Muscle layer of colon (tissue), 2 donors: ENCODE results near the gene ST7.

Experiments used
- H3K27ac ChIP-seq: one replicate; pipeline ENCODE4 v1.7.0; 2013; ENCODE audit warnings: low read depth, mild to moderate bottlenecking, low read length, moderate library complexity
- H3K27me3 ChIP-seq, 2 donors: one replicate each; pipeline ENCODE4 v1.7.0; 2013; ENCODE audit warnings: low read length in 2 of 2, mild to moderate bottlenecking in 2 of 2; ENCODE audit not compliant: insufficient read depth in 2 of 2, control insufficient read depth in 1 of 2
- H3K36me3 ChIP-seq: one replicate; pipeline ENCODE4 v1.7.0; 2013; ENCODE audit warnings: mild to moderate bottlenecking, low read length; ENCODE audit not compliant: insufficient read depth
- H3K4me1 ChIP-seq: one replicate; pipeline ENCODE4 v1.7.0; 2013; ENCODE audit warnings: mild to moderate bottlenecking, low read length; ENCODE audit not compliant: insufficient read depth
- H3K4me3 ChIP-seq, 2 donors: one replicate each; pipeline ENCODE4 v1.7.0; 2013; ENCODE audit warnings: low read length in 2 of 2, low read depth in 1 of 2, mild to moderate bottlenecking in 1 of 2, moderate library complexity in 1 of 2
- H3K9ac ChIP-seq: one replicate; pipeline ENCODE4 v1.7.0; 2013; ENCODE audit warnings: low read length
- H3K9me3 ChIP-seq: one replicate; pipeline ENCODE4 v1.7.0; 2013; ENCODE audit warnings: mild to moderate bottlenecking, low read length
- donor health status: abdominal sarcoma.
- donor health status: Adenocarcinoma of cecum.

Gene ST7

GRCh38 chr7:117154721-117155120, 201.4 kb downstream of the ST7 start:
- H3K27ac ChIP-seq: no peak overlapping the region
- no peaks in the 10 kb centered on the region for H3K9me3 ChIP-seq
- no peaks in the 10 kb centered on the region for H3K36me3 ChIP-seq
- no peak overlapping the region for H3K9ac ChIP-seq
- H3K27me3 ChIP-seq: no peaks in the 10 kb centered on the region
- H3K4me1 ChIP-seq: peaks cover 33% of the 10 kb centered on the region
- H3K4me3 ChIP-seq: no peak overlapping the region

- Histone ChIP-seq H3K4me3 (no peak overlapping the region), H3K9ac (no peak overlapping the region), H3K4me1 (peaks cover 33% of the 10 kb centered on the region), H3K9me3 (no peaks in the 10 kb centered on the region), H3K27ac (no peak overlapping the region), H3K36me3 (no peaks in the 10 kb centered on the region), H3K27me3 (no peaks in the 10 kb centered on the region)
These were observed 202.4 kb downstream of the ST7 start for GRCh38 chr7:117155694-117156093.

GRCh38 chr7:117157241-117158209, 204.2 kb downstream of the ST7 start:
- peaks cover 29% of the 10 kb centered on the region for H3K4me1 ChIP-seq
- H3K36me3 ChIP-seq: no peaks in the 10 kb centered on the region
- no peaks in the 10 kb centered on the region for H3K27me3 ChIP-seq
- H3K9me3 ChIP-seq: no peaks in the 10 kb centered on the region
- no peak overlapping the region for H3K4me3 ChIP-seq
- no peak overlapping the region for H3K9ac ChIP-seq
- no peak overlapping the region for H3K27ac ChIP-seq

- Histone ChIP-seq H3K4me1 (peaks cover 22% of the 10 kb centered on the region), H3K4me3 (no peak overlapping the region), H3K27ac (no peak overlapping the region), H3K9ac (no peak overlapping the region), H3K27me3 (no peaks in the 10 kb centered on the region), H3K36me3 (no peaks in the 10 kb centered on the region), H3K9me3 (no peaks in the 10 kb centered on the region)
These were observed 205.8 kb downstream of the ST7 start for GRCh38 chr7:117158941-117159697.

- Histone ChIP-seq H3K4me3 (no peak overlapping the region), H3K9ac (no peak overlapping the region), H3K27me3 (no peaks in the 10 kb centered on the region), H3K36me3 (no peaks in the 10 kb centered on the region), H3K4me1 (peaks cover 13% of the 10 kb centered on the region), H3K9me3 (no peaks in the 10 kb centered on the region), H3K27ac (no peak overlapping the region)
These were observed 209.8 kb downstream of the ST7 start for GRCh38 chr7:117163101-117163500.

GRCh38 chr7:117164620-117165019, 211.3 kb downstream of the ST7 start:
- Histone ChIP-seq H3K4me3 (no peak overlapping the region), H3K36me3 (no peaks in the 10 kb centered on the region), H3K9me3 (no peaks in the 10 kb centered on the region), H3K27me3 (no peaks in the 10 kb centered on the region), H3K27ac (no peak overlapping the region), H3K4me1 (no peaks in the 10 kb centered on the region), H3K9ac (no peak overlapping the region)

GRCh38 chr7:117165656-117166055, 212.4 kb downstream of the ST7 start:
- H3K9me3 ChIP-seq: no peaks in the 10 kb centered on the region
- no peaks in the 10 kb centered on the region for H3K27me3 ChIP-seq
- H3K4me1 ChIP-seq: no peaks in the 10 kb centered on the region
- H3K4me3 ChIP-seq: no peak overlapping the region
- H3K27ac ChIP-seq: no peak overlapping the region
- no peak overlapping the region for H3K9ac ChIP-seq
- no peaks in the 10 kb centered on the region for H3K36me3 ChIP-seq

- Histone ChIP-seq H3K27me3 (no peaks in the 10 kb centered on the region), H3K4me3 (no peak overlapping the region), H3K9me3 (no peaks in the 10 kb centered on the region), H3K4me1 (no peaks in the 10 kb centered on the region), H3K9ac (no peak overlapping the region), H3K36me3 (peaks cover 6% of the 10 kb centered on the region), H3K27ac (no peak overlapping the region)
These were observed 216.6 kb downstream of the ST7 start for GRCh38 chr7:117169907-117170306.

GRCh38 chr7:117171106-117171505, 217.8 kb downstream of the ST7 start:
- Histone ChIP-seq H3K36me3 (peaks cover 12% of the 10 kb centered on the region), H3K4me3 (no peak overlapping the region), H3K9me3 (no peaks in the 10 kb centered on the region), H3K27ac (no peak overlapping the region), H3K9ac (no peak overlapping the region), H3K4me1 (no peaks in the 10 kb centered on the region), H3K27me3 (no peaks in the 10 kb centered on the region)

GRCh38 chr7:117172283-117172682, 219.0 kb downstream of the ST7 start:
- H3K9me3 ChIP-seq: no peaks in the 10 kb centered on the region
- no peak overlapping the region for H3K4me3 ChIP-seq
- H3K36me3 ChIP-seq: peaks cover 12% of the 10 kb centered on the region
- H3K9ac ChIP-seq: no peak overlapping the region
- H3K4me1 ChIP-seq: no peaks in the 10 kb centered on the region
- H3K27me3 ChIP-seq: no peaks in the 10 kb centered on the region
- H3K27ac ChIP-seq: no peak overlapping the region

GRCh38 chr7:117173035-117173770, 219.9 kb downstream of the ST7 start:
- Histone ChIP-seq H3K4me1 (no peaks in the 10 kb centered on the region), H3K9me3 (no peaks in the 10 kb centered on the region), H3K27me3 (no peaks in the 10 kb centered on the region), H3K36me3 (peaks cover 12% of the 10 kb centered on the region), H3K27ac (no peak overlapping the region), H3K9ac (no peak overlapping the region), H3K4me3 (no peak overlapping the region)
